Measurements from ENCODE around the gene MPPED1. TPM values are rescaled to one million over a fixed set of nuclear protein-coding genes. Genes with fewer than 3 reads are reported as not detected.

Gene MPPED1
- total and polyA plus RNA-seq, 2 donors (not counting 3 experiments of a cell fraction or from before 2014, with no cell fraction given): not detected

- no peaks in the 10 kb centered on the region for H3K79me2 ChIP-seq (ENCODE audit: control insufficient read depth, insufficient read depth, low read length)
- BruUV-seq (replicated peaks): no TSS peak
- H3K4me1 ChIP-seq (ENCODE audit: control insufficient read depth, extremely low read depth, insufficient read depth, low read length): no peaks in the 10 kb centered on the region
- TF ChIP-seq POLR2AphosphoS5 (IDR thresholded peaks at IDR 0.05; ENCODE audit: insufficient read depth, low read depth, low read length): no peak
- no peak for TF ChIP-seq FOS (IDR thresholded peaks at IDR 0.05; ENCODE audit: borderline replicate concordance, insufficient read depth, low read length)
- TF ChIP-seq JUN (IDR thresholded peaks at IDR 0.05; ENCODE audit: borderline replicate concordance, insufficient read depth, insufficient read length, low read depth): no peak
- no peak for TF ChIP-seq MAX (IDR thresholded peaks at IDR 0.05; ENCODE audit: insufficient read depth, insufficient read length)
- TF ChIP-seq CTCF (IDR thresholded peaks at IDR 0.05; ENCODE audit: extremely low read depth in 1 of 2, insufficient read depth in 1 of 2, low read depth in 1 of 2, low read length in 2 of 2): no peak
- no peak for TF ChIP-seq EZH2 (IDR thresholded peaks at IDR 0.05; ENCODE audit: borderline replicate concordance, low read depth, low read length, severe bottlenecking)
- no peak for TF ChIP-seq POLR2A (IDR thresholded peaks at IDR 0.05; ENCODE audit: low read depth, low read length)
- TF ChIP-seq MYC (IDR thresholded peaks at IDR 0.05; ENCODE audit: low read depth, low read length): no peak
- no peak for TF ChIP-seq GATA2 (IDR thresholded peaks at IDR 0.05; ENCODE audit: insufficient read depth, insufficient read length, low read depth, low read length)
- H3K27ac ChIP-seq (ENCODE audit: insufficient read depth, low read depth, low read length): no peak overlapping the region
- H3K4me2 ChIP-seq (ENCODE audit: insufficient read depth, low read length): no peak overlapping the region
- no peaks in the 10 kb centered on the region for H3K27me3 ChIP-seq (ENCODE audit: control insufficient read depth in 2 of 2, insufficient read depth in 2 of 2, low read length in 2 of 2)
- H2AFZ ChIP-seq (ENCODE audit: low read depth, low read length): no peak overlapping the region
- intact Hi-C loops (cut with micrococcal nuclease) (no loop called here), dilution Hi-C loops (cut with MboI; ENCODE audit: extremely low pct_ligation_motif_present, low sequenced_read_pairs) (no loop called here)
- H3K4me3 ChIP-seq (replicated peaks in 1 of 3; ENCODE audit: insufficient read depth in 1 of 3, low read depth in 1 of 3, low read length in 3 of 3): no peak overlapping the region
- H3K9me1 ChIP-seq (replicated peaks; ENCODE audit: control insufficient read depth, extremely low read depth, insufficient read depth, low read length): no peaks in the 10 kb centered on the region
- no peak overlapping the region for H3K9ac ChIP-seq (replicated peaks; ENCODE audit: extremely low read depth, insufficient read depth, low read length)
- POLR2A ChIA-PET: no interaction called here
- H3K9me3 ChIP-seq (replicated peaks; ENCODE audit: control insufficient read depth, insufficient read depth, low read length): no peaks in the 10 kb centered on the region
- FAIRE-seq (no peak), DNase-seq (ENCODE audit: low read depth, low spot score) (no peak)
- CTCF ChIA-PET: no interaction called here
- H4K20me1 ChIP-seq (replicated peaks; ENCODE audit: control insufficient read depth, extremely low read depth, insufficient read depth, low read length): no peaks in the 10 kb centered on the region
- H3K36me3 ChIP-seq (ENCODE audit: control insufficient read depth in 2 of 2, extremely low read depth in 1 of 2, insufficient read depth in 2 of 2, low read length in 2 of 2): no peaks in the 10 kb centered on the region
These were observed 26.2 kb downstream of the MPPED1 start for GRCh38 chr22:43437871-43438475.
